T-helper 2 cell treated with Interferon-gamma antibody and Interleukin-4, amounts not matched to agents 100 ng/mL and 5 ng/mL, for 36 hours (primary cell): ENCODE measurements around the gene CCNA2. TPM values are rescaled to one million over a fixed set of nuclear protein-coding genes. Genes with fewer than 3 reads are reported as not detected.

ENCODE experiments used
- intact Hi-C: fragments of 100-400 bp; cut with micrococcal nuclease; formaldehyde crosslinking; loops from one replicate; pipeline ENCODE4 v1.15.1; 2023
- total RNA-seq: library from RNA; stranded (reverse); gene quantifications from 2 replicates; pipeline ENCODE4 v1.2.3, GENCODE V29; 2022

CCNA2 gene
- total RNA-seq: 85.0 and 88.3 TPM in 2 replicates

DNA sequence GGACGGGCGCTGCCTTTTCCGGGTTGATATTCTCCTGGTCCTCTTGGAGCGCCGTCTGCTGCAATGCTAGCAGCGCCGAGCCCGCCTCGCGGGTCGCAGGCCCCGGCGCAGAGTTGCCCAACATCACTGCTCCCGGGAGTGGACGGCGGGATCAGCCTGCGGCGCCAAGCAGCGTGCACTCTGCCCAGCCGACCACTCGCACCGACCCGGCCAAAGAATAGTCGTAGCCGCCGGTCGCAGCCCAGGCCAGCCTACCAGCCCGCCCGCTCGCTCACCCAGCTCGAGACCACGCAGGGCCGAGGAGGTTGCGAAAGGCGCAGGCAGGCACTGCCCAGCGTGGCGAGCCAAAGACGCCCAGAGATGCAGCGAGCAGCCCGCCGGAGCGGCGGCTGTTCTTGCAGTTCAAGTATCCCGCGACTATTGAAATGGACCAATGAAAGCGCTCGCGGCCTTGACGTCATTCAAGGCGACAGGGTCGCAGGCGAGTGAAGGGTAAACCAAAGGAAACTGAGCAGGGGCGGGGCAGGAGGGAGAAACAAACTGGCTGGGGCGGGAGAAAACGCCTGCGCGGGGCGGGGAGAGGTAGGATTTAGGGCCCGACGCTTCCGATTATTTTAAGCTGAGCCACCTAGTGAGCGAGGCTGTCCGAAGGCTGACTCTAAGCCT is at the start of gene CCNA2:
CCNA2 (minus strand) TSS at position 379 of the 666 bp plus-strand sequence; CDS start at position 124, 255 bp downstream.
- intact Hi-C loops: loop anchor here (1.0 to 10.0 kb wide), 9 partner anchors 22 to 1571 kb away; partner anchors contain the start of genes ANXA5, BBS12, BBS7 and BLTP1

- intact Hi-C loops: loop anchor here (1.0 to 5.0 kb wide), 5 partner anchors 46 to 1053 kb away; partner anchors contain the start of genes BBS12, BLTP1, EXOSC9 and NUDT6
Measured at GRCh38 chr4:121869841-121870822, 46.4 kb upstream of the CCNA2 start, which contains the start of gene BBS7. Gene BBS7, minus strand, starts transcription at chr4:121870474. Its CDS starts 161 bp downstream, at chr4:121870313.

- intact Hi-C loops: no loop called here
Measured at GRCh38 chr4:121863799-121864198, 40.1 kb upstream of the CCNA2 start.

GRCh38 chr4:121861426-121861825 is 37.7 kb upstream of the CCNA2 start:
- intact Hi-C loops: no loop called here

DNA sequence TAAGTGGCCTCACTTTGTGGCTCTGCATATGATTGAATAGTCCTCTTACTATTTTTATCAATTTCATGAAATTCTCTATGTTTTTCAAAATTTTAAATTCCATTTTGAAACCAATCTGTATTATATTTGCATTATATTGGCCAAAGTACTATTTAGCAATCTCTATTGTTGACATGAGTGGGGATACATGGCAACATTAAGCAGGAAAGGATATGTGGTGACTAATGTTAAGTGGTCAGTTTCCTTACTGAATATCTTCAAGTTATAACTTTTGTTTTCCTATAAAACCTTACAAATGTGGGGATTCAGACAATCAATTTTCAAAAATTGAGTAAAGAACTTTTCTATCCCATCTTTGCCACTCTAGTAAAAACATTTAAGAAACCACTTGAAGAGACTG is 36.4 kb upstream of the CCNA2 start:
- intact Hi-C loops: no loop called here

GRCh38 chr4:121851354-121851753 is 27.7 kb upstream of the CCNA2 start:
- intact Hi-C loops: no loop called here

DNA sequence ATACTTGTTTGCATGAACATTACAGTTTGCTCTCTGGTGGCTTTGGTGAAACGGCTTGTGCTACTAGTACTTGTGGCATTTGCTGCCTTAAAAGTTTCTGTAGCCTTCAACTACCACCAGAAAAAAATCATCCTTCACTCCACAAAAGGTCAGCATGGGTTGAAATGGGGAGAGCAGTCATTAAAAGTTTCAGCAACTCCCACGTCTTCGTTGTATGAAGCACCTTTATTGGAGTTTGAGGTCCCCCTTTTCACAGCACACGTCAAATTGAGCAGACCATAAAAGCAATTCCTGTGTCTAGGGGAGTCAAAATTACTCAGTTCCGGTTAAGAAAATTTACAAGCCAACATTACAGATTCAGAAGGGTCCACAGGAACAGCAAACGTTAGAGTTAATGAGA is 23.0 kb upstream of the CCNA2 start:
- intact Hi-C loops: no loop called here

- intact Hi-C loops: no loop called here
Measured at GRCh38 chr4:121842862-121843261, 19.2 kb upstream of the CCNA2 start.

- intact Hi-C loops: no loop called here
Measured at GRCh38 chr4:121838136-121838535, 14.5 kb upstream of the CCNA2 start.

GRCh38 chr4:121829511-121829910 is 5.8 kb upstream of the CCNA2 start:
- intact Hi-C loops: loop anchor here (10.0 kb wide), 1 partner anchor 1565 kb away; the partner anchor contains the start of gene SPRY1

DNA sequence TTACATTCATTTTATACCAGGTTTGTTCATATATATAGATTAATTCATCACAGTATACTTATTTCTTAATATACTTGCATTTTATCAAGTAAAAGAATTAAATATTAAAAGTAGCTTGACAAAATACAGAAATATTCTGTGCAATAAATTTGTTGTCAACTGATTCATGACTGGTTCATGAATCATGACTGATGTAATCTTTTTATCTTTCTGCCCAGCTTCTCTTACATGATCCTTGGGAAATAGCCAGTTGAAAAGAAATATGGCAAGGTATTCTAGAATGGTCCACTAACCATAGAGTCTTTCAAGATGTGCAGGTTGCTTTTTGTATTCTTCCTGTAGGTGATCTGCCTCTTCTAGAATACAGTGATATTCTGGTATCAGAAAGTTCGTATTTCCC is 4.2 kb upstream of the CCNA2 start:
- intact Hi-C loops: loop anchor here (10.0 kb wide), 1 partner anchor 1567 kb away; the partner anchor contains the start of gene SPRY1

- intact Hi-C loops: loop anchor here (1.0 to 10.0 kb wide), 4 partner anchors 45 to 1570 kb away; partner anchors contain the start of genes ANXA5, BBS7 and SPRY1
Measured at GRCh38 chr4:121824950-121825349, 1.3 kb upstream of the CCNA2 start.

DNA sequence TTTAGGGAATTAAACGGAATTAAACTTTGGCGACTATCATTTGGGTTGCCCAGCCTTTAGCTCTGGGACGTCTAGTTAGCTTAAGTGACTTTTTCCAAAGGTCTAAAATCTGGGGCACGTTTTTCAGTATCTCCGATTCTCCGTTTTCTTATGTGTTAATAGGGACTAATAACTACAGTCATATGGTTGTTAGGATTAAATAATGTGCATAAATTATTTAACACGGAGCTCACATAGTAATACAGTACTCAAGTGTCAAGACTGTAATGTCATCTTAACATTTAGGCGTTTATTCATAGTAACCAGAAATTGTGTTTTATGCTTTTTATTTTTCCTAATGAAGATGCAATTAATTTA is 466 bp upstream of the CCNA2 start:
- intact Hi-C loops: loop anchor here (1.0 to 10.0 kb wide), 4 partner anchors 46 to 1571 kb away; partner anchors contain the start of genes ANXA5, BBS7 and SPRY1

GRCh38 chr4:121822796-121823504 is 733 bp downstream of the CCNA2 start:
- intact Hi-C loops: loop anchor here (1.0 to 10.0 kb wide), 7 partner anchors 22 to 1572 kb away; partner anchors contain the start of genes BBS12, BLTP1, EXOSC9 and IL2

GRCh38 chr4:121822047-121822446 is 1.6 kb downstream of the CCNA2 start:
- intact Hi-C loops: loop anchor here (2.0 to 10.0 kb wide), 4 partner anchors 331 to 1573 kb away; partner anchors contain the start of genes BLTP1, NUDT6 and SPRY1

GRCh38 chr4:121819216-121819965 is 4.3 kb downstream of the CCNA2 start:
- intact Hi-C loops: no loop called here

- intact Hi-C loops: no loop called here
Measured at GRCh38 chr4:121818215-121818614, 5.5 kb downstream of the CCNA2 start.

- intact Hi-C loops: no loop called here
Measured at GRCh38 chr4:121817701-121818100, 6.0 kb downstream of the CCNA2 start.

DNA sequence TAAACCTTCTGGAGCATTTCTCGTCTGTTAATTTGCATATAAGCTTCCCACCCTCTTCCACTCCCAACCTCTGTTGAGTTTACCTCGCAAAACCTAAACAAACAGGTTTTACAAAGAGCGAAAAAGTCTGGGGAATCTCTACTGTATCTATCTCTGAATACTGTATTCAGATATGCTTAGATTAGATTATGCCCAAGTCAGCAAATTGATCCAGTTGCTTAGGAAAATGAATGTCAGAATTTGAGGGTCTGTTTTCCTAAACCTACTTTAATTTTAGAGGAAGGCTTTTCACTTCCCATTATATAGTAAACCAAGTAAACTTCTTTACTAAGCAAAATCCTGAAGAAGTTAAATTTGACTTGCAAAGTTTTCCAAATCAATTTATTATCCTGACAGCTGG is 6.7 kb downstream of the CCNA2 start:
- intact Hi-C loops: no loop called here

- intact Hi-C loops: no loop called here
Measured at GRCh38 chr4:121814756-121815155, 8.9 kb downstream of the CCNA2 start.
